Measurements from ENCODE around the gene CCR4.

DNA sequence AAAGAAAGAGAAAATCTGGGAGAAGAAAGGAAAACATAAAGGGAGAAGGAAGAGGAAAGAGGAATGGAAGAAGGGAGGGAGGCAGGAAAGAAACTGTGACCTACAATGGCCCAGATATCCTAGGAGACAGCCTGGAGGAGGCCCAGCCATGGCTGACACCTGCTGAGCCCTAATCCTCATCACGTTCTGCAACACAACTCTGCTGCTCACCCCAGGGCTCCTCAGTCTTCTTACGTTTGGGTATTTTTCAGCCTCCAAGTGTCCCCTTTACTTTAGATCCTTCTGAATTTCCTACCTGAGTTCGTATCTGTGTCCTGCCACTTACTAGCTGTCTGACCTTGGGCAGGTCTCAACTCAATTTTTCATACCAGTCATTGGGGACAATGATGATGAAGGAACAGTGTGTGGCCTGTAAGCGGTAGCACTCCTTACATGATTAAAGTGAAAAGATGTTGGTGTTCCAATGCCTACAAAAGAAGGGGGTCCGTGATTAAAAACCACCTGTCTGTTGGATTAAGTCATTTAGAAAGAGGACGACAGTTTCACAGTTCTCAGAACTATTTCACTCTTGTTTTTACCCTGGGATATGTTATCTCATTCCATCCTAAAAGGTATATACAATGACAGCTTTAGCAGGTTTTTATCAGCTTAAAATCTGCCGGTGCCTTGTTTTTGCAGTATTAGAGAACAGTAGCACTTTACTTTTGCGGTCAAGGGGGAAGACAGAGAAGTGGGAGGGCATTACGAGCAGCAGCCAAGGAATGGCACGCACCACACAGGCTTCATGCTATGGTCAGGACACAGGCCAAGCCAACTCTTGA lies 47.4 kb downstream of the CCR4 start:
- TF ChIP-seq, protein P1, sequence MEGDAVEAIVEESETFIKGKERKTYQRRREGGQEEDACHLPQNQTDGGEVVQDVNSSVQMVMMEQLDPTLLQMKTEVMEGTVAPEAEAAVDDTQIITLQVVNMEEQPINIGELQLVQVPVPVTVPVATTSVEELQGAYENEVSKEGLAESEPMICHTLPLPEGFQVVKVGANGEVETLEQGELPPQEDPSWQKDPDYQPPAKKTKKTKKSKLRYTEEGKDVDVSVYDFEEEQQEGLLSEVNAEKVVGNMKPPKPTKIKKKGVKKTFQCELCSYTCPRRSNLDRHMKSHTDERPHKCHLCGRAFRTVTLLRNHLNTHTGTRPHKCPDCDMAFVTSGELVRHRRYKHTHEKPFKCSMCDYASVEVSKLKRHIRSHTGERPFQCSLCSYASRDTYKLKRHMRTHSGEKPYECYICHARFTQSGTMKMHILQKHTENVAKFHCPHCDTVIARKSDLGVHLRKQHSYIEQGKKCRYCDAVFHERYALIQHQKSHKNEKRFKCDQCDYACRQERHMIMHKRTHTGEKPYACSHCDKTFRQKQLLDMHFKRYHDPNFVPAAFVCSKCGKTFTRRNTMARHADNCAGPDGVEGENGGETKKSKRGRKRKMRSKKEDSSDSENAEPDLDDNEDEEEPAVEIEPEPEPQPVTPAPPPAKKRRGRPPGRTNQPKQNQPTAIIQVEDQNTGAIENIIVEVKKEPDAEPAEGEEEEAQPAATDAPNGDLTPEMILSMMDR (IDR thresholded peaks at IDR 0.05), result no peak
- no peak for TF ChIP-seq POLR2A (IDR thresholded peaks at IDR 0.05)

Data from heart left ventricle (tissue), 13 donors.